ENCODE measurements around the gene FAU.
A peak's percentile ranks its signal among the peaks of the same experiment; 100 is the strongest.

The FAU gene

DNA sequence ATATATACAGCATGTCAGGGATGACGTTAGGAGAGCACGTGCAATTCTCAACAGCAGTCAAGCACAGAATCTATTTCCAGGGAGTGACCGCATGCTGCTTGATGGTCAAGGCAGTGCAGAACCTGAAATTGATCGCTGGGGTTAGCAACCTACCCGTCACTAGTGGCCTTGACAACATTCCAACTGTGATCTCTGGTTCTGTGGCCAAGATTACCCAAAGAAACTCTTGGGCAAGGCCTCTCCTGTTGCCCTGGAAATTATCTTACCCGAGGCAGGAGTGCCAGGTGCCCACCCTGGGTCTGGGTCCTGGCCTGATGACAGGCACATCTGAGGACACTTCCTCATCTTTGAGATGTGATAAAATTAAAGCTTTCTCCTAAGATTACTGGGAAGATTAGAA lies 8.1 kb downstream of the FAU start:
- H3K4me1 ChIP-seq (ENCODE audit: control insufficient read depth in 1 of 2, insufficient read depth in 2 of 2, low read length in 2 of 2) = peaks cover 33 to 49% of the 10 kb centered on the region in 2 donors
- H3K9me3 ChIP-seq (ENCODE audit: control insufficient read depth in 1 of 2, low read length in 2 of 2) = no peaks in the 10 kb centered on the region
- H3K27ac ChIP-seq (ENCODE audit: low read depth, low read length) = no peak overlapping the region
- H3K9ac ChIP-seq (ENCODE audit: low read depth in 1 of 2, low read length in 2 of 2) = peak overlapping the region in 1 of 2 donors; percentile 73
- H3K4me3 ChIP-seq (ENCODE audit: low read depth in 1 of 2, low read length in 2 of 2) = no peak overlapping the region
- no peaks in the 10 kb centered on the region for H3K27me3 ChIP-seq (ENCODE audit: control insufficient read depth in 1 of 2, insufficient read depth in 2 of 2, low read length in 2 of 2)
- peaks cover 10 to 18% of the 10 kb centered on the region in 2 donors for H3K36me3 ChIP-seq (ENCODE audit: control insufficient read depth in 1 of 2, insufficient read depth in 2 of 2, low read length in 2 of 2)

DNA sequence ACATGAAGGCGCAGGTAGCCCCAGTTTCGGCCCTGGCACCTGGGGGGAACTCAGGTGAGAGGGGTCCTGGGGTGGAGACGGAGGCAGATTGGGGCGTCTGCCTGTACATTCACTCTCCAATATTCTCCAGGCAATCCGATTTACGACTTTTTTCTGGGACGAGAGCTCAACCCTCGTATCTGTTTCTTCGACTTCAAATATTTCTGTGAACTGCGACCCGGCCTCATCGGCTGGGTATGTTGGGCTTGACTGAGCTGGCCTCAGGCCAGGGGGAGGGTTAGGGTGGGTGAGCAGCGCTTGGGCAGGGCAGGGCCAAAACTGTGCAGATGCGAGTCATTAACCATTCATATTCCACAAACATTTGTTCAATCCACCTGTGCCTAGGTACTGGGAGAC lies 8.6 kb downstream of the FAU start:
- Histone ChIP-seq H3K27ac (ENCODE audit: low read depth, low read length) (no peak overlapping the region), H3K9ac (ENCODE audit: low read depth in 1 of 2, low read length in 2 of 2) (peak overlapping the region; percentile 73 to 80), H3K9me3 (ENCODE audit: control insufficient read depth in 1 of 2, low read length in 2 of 2) (no peaks in the 10 kb centered on the region), H3K36me3 (ENCODE audit: control insufficient read depth in 1 of 2, insufficient read depth in 2 of 2, low read length in 2 of 2) (peaks cover 6 to 16% of the 10 kb centered on the region in 2 donors), H3K27me3 (ENCODE audit: control insufficient read depth in 1 of 2, insufficient read depth in 2 of 2, low read length in 2 of 2) (no peaks in the 10 kb centered on the region), H3K4me3 (ENCODE audit: low read depth in 1 of 2, low read length in 2 of 2) (peak overlapping the region; percentile 74 to 76), H3K4me1 (ENCODE audit: control insufficient read depth in 1 of 2, insufficient read depth in 2 of 2, low read length in 2 of 2) (peaks cover 33 to 49% of the 10 kb centered on the region in 2 donors)

DNA sequence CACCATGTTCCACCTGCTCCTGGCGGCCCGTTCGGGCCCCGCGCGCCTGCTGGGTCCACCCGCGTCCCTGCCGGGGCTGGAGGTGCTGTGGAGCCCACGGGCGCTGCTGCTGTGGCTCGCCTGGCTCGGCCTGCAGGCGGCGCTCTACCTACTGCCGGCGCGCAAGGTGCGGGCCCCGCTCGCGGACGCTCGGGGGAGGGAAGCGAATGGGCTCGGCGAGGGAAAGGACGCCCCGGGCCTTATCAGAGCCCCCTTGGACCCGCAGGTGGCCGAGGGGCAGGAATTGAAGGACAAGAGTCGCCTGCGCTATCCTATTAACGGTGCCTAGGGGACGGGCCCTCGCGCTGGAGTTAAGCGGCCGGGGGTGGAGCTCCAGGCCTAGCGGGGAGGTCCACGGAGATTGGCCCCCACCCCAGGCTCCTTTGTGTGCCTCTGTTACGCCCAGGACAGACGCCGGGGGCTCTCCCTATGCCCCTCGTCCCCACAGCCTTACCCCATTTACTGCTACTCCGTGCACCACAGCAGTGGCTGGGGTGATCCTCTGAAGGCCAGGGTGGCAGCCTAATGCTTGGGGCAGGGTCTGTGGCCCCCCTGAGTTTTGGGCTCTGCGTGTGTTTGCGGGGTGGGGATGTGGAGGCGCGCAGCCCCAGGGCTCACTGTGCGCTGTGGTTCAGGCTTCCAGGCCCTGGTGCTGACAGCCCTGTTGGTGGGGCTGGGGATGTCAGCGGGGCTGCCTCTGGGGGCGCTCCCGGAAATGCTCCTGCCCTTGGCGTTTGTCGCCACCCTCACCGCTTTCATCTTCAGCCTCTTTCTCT lies 9.2 kb downstream of the FAU start:
- H3K27ac ChIP-seq (ENCODE audit: low read depth, low read length) = no peak overlapping the region
- peak overlapping the region; percentile 74 to 76 for H3K4me3 ChIP-seq (ENCODE audit: low read depth in 1 of 2, low read length in 2 of 2)
- H3K27me3 ChIP-seq (ENCODE audit: control insufficient read depth in 1 of 2, insufficient read depth in 2 of 2, low read length in 2 of 2) = no peaks in the 10 kb centered on the region
- H3K36me3 ChIP-seq (ENCODE audit: control insufficient read depth in 1 of 2, insufficient read depth in 2 of 2, low read length in 2 of 2) = peaks cover 6 to 22% of the 10 kb centered on the region in 2 donors
- H3K9ac ChIP-seq (ENCODE audit: low read depth in 1 of 2, low read length in 2 of 2) = peak overlapping the region; percentile 73 to 80
- peaks cover 29 to 49% of the 10 kb centered on the region in 2 donors for H3K4me1 ChIP-seq (ENCODE audit: control insufficient read depth in 1 of 2, insufficient read depth in 2 of 2, low read length in 2 of 2)
- H3K9me3 ChIP-seq (ENCODE audit: control insufficient read depth in 1 of 2, low read length in 2 of 2) = no peaks in the 10 kb centered on the region

DNA sequence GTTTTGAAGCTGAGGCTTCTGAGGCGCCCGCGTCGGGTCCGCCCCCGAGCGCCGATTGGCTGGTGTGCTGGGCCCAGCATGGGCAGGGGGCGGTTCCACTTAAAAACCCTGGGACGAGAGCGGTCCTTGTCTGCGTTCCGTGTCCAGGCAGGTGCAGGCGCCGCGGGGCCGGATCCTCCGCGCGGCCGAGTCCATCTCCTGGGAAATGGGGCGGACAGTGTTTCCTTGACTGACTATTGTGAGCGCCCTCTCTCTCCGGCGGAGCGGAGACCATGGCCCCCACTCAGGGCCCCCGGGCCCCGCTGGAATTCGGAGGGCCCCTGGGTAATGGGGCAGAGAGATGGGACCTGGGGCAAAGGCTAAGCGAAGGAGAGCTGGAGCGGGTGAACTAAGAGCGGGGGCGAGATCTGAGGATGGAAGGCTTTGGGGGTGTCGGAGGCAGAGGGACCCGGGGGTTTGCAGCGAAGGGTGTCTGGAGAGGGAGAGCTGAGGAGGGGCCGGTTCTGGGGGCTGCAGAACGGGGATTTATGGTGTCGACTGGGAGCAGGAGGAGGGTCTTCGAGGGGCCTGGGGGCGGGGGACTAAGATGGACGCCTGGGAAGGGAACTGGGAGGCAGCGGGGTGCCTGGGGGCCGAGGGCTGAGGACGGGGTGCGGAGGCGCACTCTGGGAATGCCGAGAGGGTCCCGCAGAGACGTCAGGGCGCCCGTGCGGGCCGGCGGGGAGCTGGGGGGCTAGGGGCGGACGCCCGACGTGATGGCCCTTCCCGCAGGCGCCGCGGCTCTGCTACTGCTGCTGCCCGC lies 10.0 kb downstream of the FAU start, which contains the start of gene TM7SF2:
Gene TM7SF2 (plus strand): TSS at position 129 of the 802 bp plus-strand sequence. CDS start 144 bp downstream, at position 273.
- Histone ChIP-seq H3K9me3 (ENCODE audit: control insufficient read depth in 1 of 2, low read length in 2 of 2) (no peaks in the 10 kb centered on the region), H3K27ac (ENCODE audit: low read depth, low read length) (no peak within 1 kb of the TSS), H3K4me3 (ENCODE audit: low read depth in 1 of 2, low read length in 2 of 2) (peak within 1 kb of the TSS; percentile 74 to 76), H3K9ac (ENCODE audit: low read depth in 1 of 2, low read length in 2 of 2) (peak within 1 kb of the TSS; percentile 73 to 80), H3K4me1 (ENCODE audit: control insufficient read depth in 1 of 2, insufficient read depth in 2 of 2, low read length in 2 of 2) (peaks cover 29 to 48% of the 10 kb centered on the region in 2 donors), H3K36me3 (ENCODE audit: control insufficient read depth in 1 of 2, insufficient read depth in 2 of 2, low read length in 2 of 2) (peaks cover 10 to 30% of the 10 kb centered on the region in 2 donors), H3K27me3 (ENCODE audit: control insufficient read depth in 1 of 2, insufficient read depth in 2 of 2, low read length in 2 of 2) (no peaks in the 10 kb centered on the region)

DNA sequence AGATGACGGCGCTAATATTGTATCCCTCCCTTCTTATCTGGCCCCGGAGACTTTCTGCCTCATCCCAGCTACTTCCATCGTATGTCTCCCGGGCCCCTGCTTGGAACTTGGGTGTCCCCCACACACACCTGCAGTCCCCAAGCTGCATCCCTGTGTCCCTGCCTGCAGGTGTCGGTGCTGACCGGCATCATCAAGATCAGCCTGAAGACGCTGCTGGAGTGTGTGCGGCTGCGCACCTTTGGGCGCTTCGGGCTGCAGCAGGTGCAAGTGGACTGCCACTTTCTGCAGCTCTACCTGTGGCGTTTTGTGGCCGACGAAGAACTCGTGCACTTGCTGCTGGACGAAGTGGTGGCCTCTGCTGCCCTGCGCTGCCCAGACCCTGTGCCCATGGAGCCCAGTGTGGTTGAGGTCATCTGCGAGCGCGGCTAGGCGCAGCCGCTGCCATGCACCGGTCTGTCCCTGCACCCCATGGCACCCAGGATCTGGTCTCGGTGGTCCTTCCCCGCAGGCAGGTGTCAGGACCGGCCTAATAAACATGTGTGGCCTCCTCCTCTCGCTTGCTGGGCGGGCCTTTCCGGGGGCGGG lies 10.7 kb downstream of the FAU start:
- Histone ChIP-seq H3K27me3 (ENCODE audit: control insufficient read depth in 1 of 2, insufficient read depth in 2 of 2, low read length in 2 of 2) (no peaks in the 10 kb centered on the region), H3K27ac (ENCODE audit: low read depth, low read length) (no peak overlapping the region), H3K36me3 (ENCODE audit: control insufficient read depth in 1 of 2, insufficient read depth in 2 of 2, low read length in 2 of 2) (peaks cover 8 to 31% of the 10 kb centered on the region in 2 donors), H3K4me3 (ENCODE audit: low read depth in 1 of 2, low read length in 2 of 2) (peak overlapping the region in 1 of 2 donors; percentile 42), H3K4me1 (ENCODE audit: control insufficient read depth in 1 of 2, insufficient read depth in 2 of 2, low read length in 2 of 2) (peaks cover 25 to 41% of the 10 kb centered on the region in 2 donors), H3K9ac (ENCODE audit: low read depth in 1 of 2, low read length in 2 of 2) (no peak overlapping the region), H3K9me3 (ENCODE audit: control insufficient read depth in 1 of 2, low read length in 2 of 2) (no peaks in the 10 kb centered on the region)

DNA sequence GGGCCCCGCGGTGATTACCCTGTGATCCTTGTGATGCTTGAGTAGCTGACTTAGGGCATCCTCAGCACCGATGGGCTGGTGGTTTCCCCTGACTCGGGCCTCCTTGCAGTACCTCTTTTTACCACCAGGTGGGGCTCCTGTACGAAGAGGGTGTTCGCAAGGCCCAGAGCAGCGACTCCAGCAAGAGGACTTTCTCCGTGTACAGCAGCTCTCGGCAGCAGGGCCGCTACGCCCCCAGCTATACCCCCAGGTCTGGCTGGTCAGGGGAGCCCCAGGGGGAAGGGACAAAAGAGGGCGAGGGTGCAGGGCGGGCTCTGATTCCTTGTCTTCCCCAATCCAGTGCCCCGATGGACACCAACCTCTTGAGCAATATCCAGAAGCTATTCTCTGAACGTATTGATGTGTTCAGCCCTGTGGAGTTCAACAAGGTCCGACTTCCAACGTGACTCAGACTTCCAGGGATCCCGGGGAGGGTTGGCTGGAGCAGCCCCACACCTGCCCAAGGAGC lies 11.5 kb downstream of the FAU start:
- no peaks in the 10 kb centered on the region for H3K27me3 ChIP-seq (ENCODE audit: control insufficient read depth in 1 of 2, insufficient read depth in 2 of 2, low read length in 2 of 2)
- no peak overlapping the region for H3K4me3 ChIP-seq (ENCODE audit: low read depth in 1 of 2, low read length in 2 of 2)
- H3K9me3 ChIP-seq (ENCODE audit: control insufficient read depth in 1 of 2, low read length in 2 of 2) = no peaks in the 10 kb centered on the region
- H3K9ac ChIP-seq (ENCODE audit: low read depth in 1 of 2, low read length in 2 of 2) = no peak overlapping the region
- no peak overlapping the region for H3K27ac ChIP-seq (ENCODE audit: low read depth, low read length)
- H3K4me1 ChIP-seq (ENCODE audit: control insufficient read depth in 1 of 2, insufficient read depth in 2 of 2, low read length in 2 of 2) = peaks cover 20 to 33% of the 10 kb centered on the region in 2 donors
- peaks cover 10 to 33% of the 10 kb centered on the region in 2 donors for H3K36me3 ChIP-seq (ENCODE audit: control insufficient read depth in 1 of 2, insufficient read depth in 2 of 2, low read length in 2 of 2)

DNA sequence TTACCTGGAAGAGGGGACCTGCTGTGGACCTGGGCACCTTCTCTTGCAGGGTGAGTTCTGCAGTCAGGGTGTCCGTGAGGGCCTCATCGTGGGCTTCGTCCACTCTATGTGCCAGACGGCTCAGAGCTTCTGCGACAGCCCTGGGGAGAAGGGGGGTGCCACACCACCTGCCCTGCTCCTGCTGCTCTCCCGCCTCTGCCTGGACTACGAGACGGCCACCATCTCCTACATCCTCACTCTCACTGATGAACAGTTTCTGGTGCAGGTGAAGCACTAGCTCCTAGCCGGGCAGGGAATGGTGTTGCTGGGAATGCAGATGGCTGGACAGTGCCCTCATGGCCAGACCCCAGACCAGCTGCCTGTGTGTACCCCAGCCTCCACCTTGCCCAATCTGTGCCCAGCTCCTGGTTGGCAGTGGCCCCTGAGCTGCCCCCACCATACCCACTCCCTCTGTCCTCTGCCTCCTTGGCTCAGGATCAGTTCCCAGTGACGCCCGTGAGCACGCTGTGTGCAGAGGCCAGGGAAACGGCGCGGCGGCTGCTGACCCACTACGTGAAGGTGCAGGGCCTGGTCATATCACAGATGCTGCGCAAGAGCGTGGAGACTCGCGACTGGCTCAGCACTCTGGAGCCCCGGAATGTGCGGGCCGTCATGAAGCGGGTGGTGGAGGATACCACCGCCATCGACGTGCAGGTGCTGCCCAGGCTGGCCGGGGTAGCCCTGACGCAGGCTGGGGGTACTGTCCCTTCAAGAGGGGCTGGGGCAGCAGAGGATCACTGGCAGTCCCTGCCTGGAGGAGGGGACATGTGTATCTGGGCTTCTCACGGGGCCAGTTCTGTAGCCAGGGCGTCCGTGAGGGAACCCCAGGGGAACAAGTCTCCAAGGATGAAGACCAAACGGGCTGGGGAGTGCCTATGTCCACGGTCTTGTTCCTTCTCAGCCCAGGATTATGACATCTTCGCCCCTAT lies 12.4 kb downstream of the FAU start:
- Histone ChIP-seq H3K36me3 (ENCODE audit: control insufficient read depth in 1 of 2, insufficient read depth in 2 of 2, low read length in 2 of 2) (peaks cover 10 to 34% of the 10 kb centered on the region in 2 donors), H3K9me3 (ENCODE audit: control insufficient read depth in 1 of 2, low read length in 2 of 2) (no peaks in the 10 kb centered on the region), H3K4me1 (ENCODE audit: control insufficient read depth in 1 of 2, insufficient read depth in 2 of 2, low read length in 2 of 2) (peaks cover 20 to 31% of the 10 kb centered on the region in 2 donors), H3K9ac (ENCODE audit: low read depth in 1 of 2, low read length in 2 of 2) (no peak overlapping the region), H3K4me3 (ENCODE audit: low read depth in 1 of 2, low read length in 2 of 2) (no peak overlapping the region), H3K27me3 (ENCODE audit: control insufficient read depth in 1 of 2, insufficient read depth in 2 of 2, low read length in 2 of 2) (no peaks in the 10 kb centered on the region), H3K27ac (ENCODE audit: low read depth, low read length) (no peak overlapping the region)

DNA sequence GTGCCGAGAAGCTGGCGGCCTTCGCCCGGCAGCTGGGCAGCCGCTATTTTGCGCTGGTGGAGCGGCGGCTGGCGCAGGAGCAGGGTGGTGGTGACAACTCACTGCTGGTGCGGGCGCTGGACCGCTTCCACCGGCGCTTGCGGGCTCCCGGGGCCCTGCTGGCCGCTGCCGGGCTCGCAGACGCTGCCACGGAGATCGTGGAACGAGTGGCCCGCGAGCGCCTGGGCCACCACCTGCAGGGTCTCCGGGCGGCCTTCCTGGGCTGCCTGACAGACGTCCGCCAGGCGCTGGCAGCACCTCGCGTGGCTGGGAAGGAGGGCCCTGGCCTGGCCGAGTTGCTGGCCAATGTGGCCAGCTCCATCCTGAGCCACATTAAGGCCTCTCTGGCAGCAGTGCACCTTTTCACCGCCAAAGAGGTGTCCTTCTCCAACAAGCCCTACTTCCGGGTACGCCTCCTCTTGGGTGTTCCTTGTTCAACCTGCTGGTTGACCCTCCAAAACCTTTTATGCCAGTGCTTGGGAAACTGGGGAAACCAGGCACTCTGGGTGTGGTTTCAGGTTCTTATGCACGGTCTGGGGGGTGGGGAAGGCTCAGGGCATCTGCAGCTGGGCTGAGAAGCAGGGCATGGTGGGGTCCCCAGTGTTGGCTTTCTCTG lies 13.3 kb downstream of the FAU start:
- Histone ChIP-seq H3K4me1 (ENCODE audit: control insufficient read depth in 1 of 2, insufficient read depth in 2 of 2, low read length in 2 of 2) (peaks cover 20 to 29% of the 10 kb centered on the region in 2 donors), H3K4me3 (ENCODE audit: low read depth in 1 of 2, low read length in 2 of 2) (no peak overlapping the region), H3K27me3 (ENCODE audit: control insufficient read depth in 1 of 2, insufficient read depth in 2 of 2, low read length in 2 of 2) (no peaks in the 10 kb centered on the region), H3K9me3 (ENCODE audit: control insufficient read depth in 1 of 2, low read length in 2 of 2) (no peaks in the 10 kb centered on the region), H3K27ac (ENCODE audit: low read depth, low read length) (no peak overlapping the region), H3K9ac (ENCODE audit: low read depth in 1 of 2, low read length in 2 of 2) (no peak overlapping the region), H3K36me3 (ENCODE audit: control insufficient read depth in 1 of 2, insufficient read depth in 2 of 2, low read length in 2 of 2) (peaks cover 10 to 34% of the 10 kb centered on the region in 2 donors)

Measured in duodenal mucosa (tissue), 2 donors.